ENCODE data around the gene GLIPR1.
"Not testable (repeated sequence)": the region's sequence is repeated elsewhere in the genome, so short reads cannot be mapped to it uniquely, and the experiment has no call there.

The GLIPR1 gene

GRCh38 chr12:75474116-75474515 is 6.4 kb upstream of the GLIPR1 start:
- DNase-seq (ENCODE audit: low read depth in 2 of 2), result no peak

GRCh38 chr12:75476071-75476470 is 4.5 kb upstream of the GLIPR1 start:
- DNase-seq (ENCODE audit: low read depth in 2 of 2), result no peak

GRCh38 chr12:75477137-75477536 is 3.4 kb upstream of the GLIPR1 start:
- DNase-seq (ENCODE audit: low read depth in 2 of 2), result no peak

GRCh38 chr12:75478116-75478794 is 2.3 kb upstream of the GLIPR1 start:
- no peak for DNase-seq (ENCODE audit: low read depth in 2 of 2)

GRCh38 chr12:75479963-75480461 is 543 bp upstream of the GLIPR1 start:
- DNase-seq (ENCODE audit: low read depth in 2 of 2), result no peak

- no peak for DNase-seq (ENCODE audit: low read depth in 2 of 2)
Measured at GRCh38 chr12:75481013-75481705, 604 bp downstream of the GLIPR1 start.

GRCh38 chr12:75481774-75482173 is 1.2 kb downstream of the GLIPR1 start:
- DNase-seq (ENCODE audit: low read depth in 2 of 2), result no peak

- no peak for DNase-seq (ENCODE audit: low read depth in 2 of 2)
Measured at GRCh38 chr12:75482646-75483045, 2.1 kb downstream of the GLIPR1 start.

- no peak for DNase-seq (ENCODE audit: low read depth in 2 of 2)
Measured at GRCh38 chr12:75483431-75483830, 2.9 kb downstream of the GLIPR1 start.

- DNase-seq (ENCODE audit: low read depth in 2 of 2), result not testable (repeated sequence)
Measured at GRCh38 chr12:75484450-75484849, 3.9 kb downstream of the GLIPR1 start.

GRCh38 chr12:75487308-75487707 is 6.8 kb downstream of the GLIPR1 start:
- DNase-seq (ENCODE audit: low read depth in 2 of 2), result no peak

- DNase-seq (ENCODE audit: low read depth in 2 of 2), result no peak
Measured at GRCh38 chr12:75488553-75488952, 8.0 kb downstream of the GLIPR1 start.

GRCh38 chr12:75489187-75489586 is 8.6 kb downstream of the GLIPR1 start:
- DNase-seq (ENCODE audit: low read depth in 2 of 2), result no peak

- no peak for DNase-seq (ENCODE audit: low read depth in 2 of 2)
Measured at GRCh38 chr12:75489613-75490210, 9.2 kb downstream of the GLIPR1 start.

- DNase-seq (ENCODE audit: low read depth in 2 of 2), result no peak
Measured at GRCh38 chr12:75491169-75491568, 10.6 kb downstream of the GLIPR1 start.

- DNase-seq (ENCODE audit: low read depth in 2 of 2), result no peak
Measured at GRCh38 chr12:75503459-75503858, 22.9 kb downstream of the GLIPR1 start.

GRCh38 chr12:75503866-75504265 is 23.3 kb downstream of the GLIPR1 start:
- no peak for DNase-seq (ENCODE audit: low read depth in 2 of 2)

- no peak for DNase-seq (ENCODE audit: low read depth in 2 of 2)
Measured at GRCh38 chr12:75505706-75506312, 25.3 kb downstream of the GLIPR1 start.

GRCh38 chr12:75507086-75507485 is 26.5 kb downstream of the GLIPR1 start:
- no peak for DNase-seq (ENCODE audit: low read depth in 2 of 2)

- no peak for DNase-seq (ENCODE audit: low read depth in 2 of 2)
Measured at GRCh38 chr12:75508159-75508558, 27.6 kb downstream of the GLIPR1 start.

GRCh38 chr12:75509621-75510020 is 29.1 kb downstream of the GLIPR1 start:
- DNase-seq (ENCODE audit: low read depth in 2 of 2), result no peak

All from activated CD8-positive, alpha-beta memory T cell treated with anti-CD3 and anti-CD28 coated beads for 4 hours (primary cell).